RWPE1 (cell line): ENCODE data around the gene ASB4.
"Not testable (repeated sequence)": the region's sequence is repeated elsewhere in the genome, so short reads cannot be mapped to it uniquely, and the experiment has no call there.

Source experiments
- CTCF ChIA-PET: fragments of 350-600 bp; sonication (Branson Sonifier 250); formaldehyde crosslinking; extraction: SDS; loops from one replicate; lab custom pipeline; 2021; lab: Yijun Ruan, JAX
- POLR2A ChIA-PET: fragments of 400-600 bp; formaldehyde crosslinking; extraction: SDS; loops from one replicate; lab custom pipeline; 2020; ENCODE audit warnings: antibody characterized with exemption; ENCODE audit not compliant: low non-redundant PET; lab: Yijun Ruan, JAX
- DNase-seq: peaks from one replicate; pipeline ENCODE4 v3.0.0; 2012; ENCODE audit warnings: low spot score
- H3K27ac ChIP-seq: fragments of 450-650 bp; 2 replicates; pipeline ENCODE4 v1.5.1; 2017
- CTCF ChIP-seq: fragments of 450-650 bp; conservative IDR thresholded peaks from 2 replicates; pipeline ENCODE4 v1.5.1; 2017; ENCODE audit warnings: low read depth, mild to moderate bottlenecking

Gene ASB4

GRCh38 chr7:95502403-95502802, 16.7 kb downstream of the ASB4 start:
- no peak overlapping the region for H3K27ac ChIP-seq
- ChIA-PET POLR2A (no interaction called here), CTCF (interaction anchor here (0.7 kb wide), 1 partner anchor 42 kb away, joined by 3 read pairs; no protein-coding TSS in a partner anchor)
- TF ChIP-seq CTCF = no peak
- no peak for DNase-seq

- no peak for TF ChIP-seq CTCF
- H3K27ac ChIP-seq = no peak overlapping the region
- ChIA-PET POLR2A (no interaction called here), CTCF (interaction anchor here (0.5 to 0.7 kb wide), 2 partner anchors 41 to 183 kb away, joined by 3 to 6 read pairs; no protein-coding TSS in a partner anchor)
- no peak for DNase-seq
These were observed 17.8 kb downstream of the ASB4 start for GRCh38 chr7:95503271-95504131.

GRCh38 chr7:95504132-95504588, 18.4 kb downstream of the ASB4 start:
- DNase-seq, POLR2A ChIA-PET, H3K27ac ChIP-seq, CTCF ChIA-PET: not testable (repeated sequence)

GRCh38 chr7:95508780-95509179, 23.0 kb downstream of the ASB4 start:
- POLR2A ChIA-PET = no interaction called here
- TF ChIP-seq CTCF = no peak
- DNase-seq = no peak
- CTCF ChIA-PET = no interaction called here
- no peak overlapping the region for H3K27ac ChIP-seq

GRCh38 chr7:95509199-95509598, 23.5 kb downstream of the ASB4 start:
- DNase-seq = peak; percentile 7
- CTCF ChIA-PET = interaction anchor here (1.3 kb wide), 1 partner anchor 181 kb away, joined by 7 read pairs; no protein-coding TSS in a partner anchor
- H3K27ac ChIP-seq = no peak overlapping the region
- TF ChIP-seq CTCF = no peak
- POLR2A ChIA-PET = no interaction called here

- ChIA-PET CTCF (interaction anchor here (0.6 to 3.7 kb wide), 15 partner anchors 11 to 1603 kb away, joined by 3 to 69 read pairs (median 3); no protein-coding TSS in a partner anchor), POLR2A (no interaction called here)
- DNase-seq = peak; percentile 55
- peak; percentile 92 for TF ChIP-seq CTCF
- H3K27ac ChIP-seq = no peak overlapping the region
These were observed 26.0 kb downstream of the ASB4 start for GRCh38 chr7:95511716-95512260.

GRCh38 chr7:95517458-95517857, 31.7 kb downstream of the ASB4 start:
- no peak overlapping the region for H3K27ac ChIP-seq
- no peak for DNase-seq
- TF ChIP-seq CTCF = no peak
- ChIA-PET CTCF (interaction anchor here (0.6 to 1.0 kb wide), 2 partner anchors 155 to 173 kb away, joined by 3 read pairs; no protein-coding TSS in a partner anchor), POLR2A (no interaction called here)
